Lower lobe of right lung (tissue), 2 donors: ENCODE results near the gene OR7G1. TPM values are rescaled to one million over a fixed set of nuclear protein-coding genes. Genes with fewer than 3 reads are reported as not detected.

Experiments
- ATAC-seq, 2 donors: fragments of 200-7000 bp; cut with Tn5 transposase; one replicate each; pipeline ENCODE4 v1.9.1; 2020 to 2022; ENCODE audit warnings: mild to moderate bottlenecking in 2 of 2, moderate library complexity in 2 of 2
- DNase-seq: peaks from one replicate; pipeline ENCODE4 v3.0.0-alpha.2; 2020
- H3K27ac ChIP-seq: fragments of 200-600 bp; one replicate; pipeline ENCODE4 v1.8.0; 2022
- H3K27me3 ChIP-seq: fragments of 200-600 bp; one replicate; pipeline ENCODE4 v1.8.0; 2022; ENCODE audit warnings: low read depth
- H3K36me3 ChIP-seq: fragments of 200-600 bp; one replicate; pipeline ENCODE4 v1.8.0; 2022; ENCODE audit warnings: mild to moderate bottlenecking
- H3K4me1 ChIP-seq: fragments of 200-600 bp; one replicate; pipeline ENCODE4 v1.8.0; 2022
- H3K4me3 ChIP-seq: fragments of 200-600 bp; one replicate; pipeline ENCODE4 v1.8.0; 2022; ENCODE audit warnings: mild to moderate bottlenecking
- H3K9me3 ChIP-seq: fragments of 200-600 bp; one replicate; pipeline ENCODE4 v1.8.0; 2022
- intact Hi-C: fragments of 100-400 bp; cut with DNase I; formaldehyde crosslinking; loops from one replicate; pipeline ENCODE4 v1.11.0; 2022
- total RNA-seq: library from RNA; stranded (reverse); fragmentation: NEBNext Ultra II Directional; extraction: Animal tissue kit (Norgen Biotek cat#: 25700); gene quantifications from one replicate; pipeline ENCODE4 v1.2.1, GENCODE V29; 2021
- TF ChIP-seq, protein P1 (sequence below): fragments of 200-600 bp; IDR thresholded peaks from one replicate; pipeline ENCODE4 v1.8.0; 2022; ENCODE audit warnings: antibody characterized with exemption, mild to moderate bottlenecking
- donor health status: DM: no; HTN: yes; CAD: no; lungs with severe emphysema.

Gene OR7G1
- total RNA-seq, 1 donor from 2014 or later, result not detected

DNA sequence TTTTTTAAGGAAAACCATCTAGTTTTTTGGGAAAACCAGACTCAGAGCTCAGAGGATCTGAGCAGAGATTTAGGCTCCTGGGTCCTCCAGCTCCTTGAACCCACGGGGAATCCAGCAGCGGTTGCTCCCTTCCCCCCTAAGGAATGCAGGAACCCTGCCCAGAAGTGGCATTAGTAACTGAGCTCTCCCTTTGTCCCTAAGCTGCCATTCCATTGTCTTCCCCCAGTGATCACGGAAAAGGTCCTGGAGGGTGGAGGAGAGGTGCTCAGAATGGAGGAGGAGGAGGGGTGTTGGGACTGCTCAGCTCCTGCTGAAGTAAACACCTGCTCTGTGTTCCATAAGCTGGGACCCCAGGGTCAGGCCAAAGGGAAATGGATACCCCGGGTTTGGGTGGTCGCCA is 45.5 kb downstream of the OR7G1 start:
- H3K36me3 ChIP-seq, result no peaks in the 10 kb centered on the region
- H3K4me3 ChIP-seq, result no peak overlapping the region
- no peak overlapping the region for H3K27ac ChIP-seq
- intact Hi-C loops, result no loop called here
- H3K27me3 ChIP-seq, result no peaks in the 10 kb centered on the region
- no peaks in the 10 kb centered on the region for H3K9me3 ChIP-seq
- H3K4me1 ChIP-seq, result no peaks in the 10 kb centered on the region
- TF ChIP-seq, protein P1, sequence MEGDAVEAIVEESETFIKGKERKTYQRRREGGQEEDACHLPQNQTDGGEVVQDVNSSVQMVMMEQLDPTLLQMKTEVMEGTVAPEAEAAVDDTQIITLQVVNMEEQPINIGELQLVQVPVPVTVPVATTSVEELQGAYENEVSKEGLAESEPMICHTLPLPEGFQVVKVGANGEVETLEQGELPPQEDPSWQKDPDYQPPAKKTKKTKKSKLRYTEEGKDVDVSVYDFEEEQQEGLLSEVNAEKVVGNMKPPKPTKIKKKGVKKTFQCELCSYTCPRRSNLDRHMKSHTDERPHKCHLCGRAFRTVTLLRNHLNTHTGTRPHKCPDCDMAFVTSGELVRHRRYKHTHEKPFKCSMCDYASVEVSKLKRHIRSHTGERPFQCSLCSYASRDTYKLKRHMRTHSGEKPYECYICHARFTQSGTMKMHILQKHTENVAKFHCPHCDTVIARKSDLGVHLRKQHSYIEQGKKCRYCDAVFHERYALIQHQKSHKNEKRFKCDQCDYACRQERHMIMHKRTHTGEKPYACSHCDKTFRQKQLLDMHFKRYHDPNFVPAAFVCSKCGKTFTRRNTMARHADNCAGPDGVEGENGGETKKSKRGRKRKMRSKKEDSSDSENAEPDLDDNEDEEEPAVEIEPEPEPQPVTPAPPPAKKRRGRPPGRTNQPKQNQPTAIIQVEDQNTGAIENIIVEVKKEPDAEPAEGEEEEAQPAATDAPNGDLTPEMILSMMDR, result no peak
- ATAC-seq (no peak), DNase-seq (no peak)

DNA sequence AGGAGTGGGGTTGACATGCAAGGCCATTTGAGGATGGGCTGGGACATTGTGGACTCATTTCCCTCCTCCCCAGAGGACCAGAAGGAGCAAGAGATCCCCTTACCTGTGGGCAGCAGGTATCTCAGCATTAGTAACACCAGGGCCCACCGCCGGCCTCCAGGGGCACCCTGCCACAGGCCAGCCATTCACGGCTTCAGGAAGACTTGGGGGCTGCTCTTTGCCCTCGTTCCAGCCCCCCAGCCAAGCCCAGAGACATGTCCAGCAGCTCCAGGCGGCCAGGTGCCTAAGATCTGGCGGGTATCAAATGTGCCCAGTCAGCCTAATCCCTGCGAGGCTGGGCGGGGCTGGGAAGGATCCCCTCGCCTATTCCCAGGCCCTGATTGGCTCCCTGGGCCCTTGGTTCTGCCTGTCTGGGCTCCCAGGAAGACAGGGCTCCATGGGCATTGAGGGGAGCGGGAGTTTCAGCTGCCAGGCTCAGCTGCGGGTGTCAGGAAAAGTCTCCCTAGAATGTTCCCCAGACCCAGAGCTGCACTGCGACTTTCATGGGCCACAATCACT is 50.0 kb downstream of the OR7G1 start:
- ATAC-seq (no peak), DNase-seq (no peak)
- no peak overlapping the region for H3K27ac ChIP-seq
- no peak overlapping the region for H3K4me3 ChIP-seq
- TF ChIP-seq, protein P1, result no peak
- no peaks in the 10 kb centered on the region for H3K4me1 ChIP-seq
- H3K27me3 ChIP-seq, result no peaks in the 10 kb centered on the region
- intact Hi-C loops, result no loop called here
- no peaks in the 10 kb centered on the region for H3K36me3 ChIP-seq
- no peaks in the 10 kb centered on the region for H3K9me3 ChIP-seq

Other genes with a start within 250 kb of the OR7G1 start
- gene MUC16, start 105.4 kb downstream of the OR7G1 start, total RNA-seq, result 2.2 TPM
- gene OR1M1, start 28.7 kb downstream of the OR7G1 start, total RNA-seq, result not detected
- not detected for gene OR7G2, start 8.3 kb downstream of the OR7G1 start, total RNA-seq
- not detected for gene OR7G3, start 11.2 kb upstream of the OR7G1 start, total RNA-seq
- 25.4 TPM for gene ZNF317, start 24.6 kb upstream of the OR7G1 start, total RNA-seq
- 0.59 TPM for gene OR7D2, start 63.2 kb upstream of the OR7G1 start, total RNA-seq
- not detected for gene OR7D4, start 103.8 kb upstream of the OR7G1 start, total RNA-seq
- gene OR7E24, start 135.2 kb upstream of the OR7G1 start, total RNA-seq, result not detected
- gene ZNF699, start 194.1 kb upstream of the OR7G1 start, total RNA-seq, result 9.0 TPM
- 20.2 TPM for gene ZNF559, start 208.4 kb upstream of the OR7G1 start, total RNA-seq
- 2.2 TPM for gene ZNF177, start 247.2 kb upstream of the OR7G1 start, total RNA-seq